HG02970 (cell line): ENCODE data around the gene PITPNM3.
"Not testable (repeated sequence)": the region's sequence is repeated elsewhere in the genome, so short reads cannot be mapped to it uniquely, and the experiment has no call there.

Experiments
- ATAC-seq: cut with Tn5 transposase; IDR thresholded peaks from one replicate; pipeline ENCODE4 v1.9.1; 2021; ENCODE audit warnings: mild to moderate bottlenecking, moderate library complexity, moderate number of reproducible peaks; ENCODE audit not compliant: unreplicated experiment, low FRiP score

Gene PITPNM3

DNA sequence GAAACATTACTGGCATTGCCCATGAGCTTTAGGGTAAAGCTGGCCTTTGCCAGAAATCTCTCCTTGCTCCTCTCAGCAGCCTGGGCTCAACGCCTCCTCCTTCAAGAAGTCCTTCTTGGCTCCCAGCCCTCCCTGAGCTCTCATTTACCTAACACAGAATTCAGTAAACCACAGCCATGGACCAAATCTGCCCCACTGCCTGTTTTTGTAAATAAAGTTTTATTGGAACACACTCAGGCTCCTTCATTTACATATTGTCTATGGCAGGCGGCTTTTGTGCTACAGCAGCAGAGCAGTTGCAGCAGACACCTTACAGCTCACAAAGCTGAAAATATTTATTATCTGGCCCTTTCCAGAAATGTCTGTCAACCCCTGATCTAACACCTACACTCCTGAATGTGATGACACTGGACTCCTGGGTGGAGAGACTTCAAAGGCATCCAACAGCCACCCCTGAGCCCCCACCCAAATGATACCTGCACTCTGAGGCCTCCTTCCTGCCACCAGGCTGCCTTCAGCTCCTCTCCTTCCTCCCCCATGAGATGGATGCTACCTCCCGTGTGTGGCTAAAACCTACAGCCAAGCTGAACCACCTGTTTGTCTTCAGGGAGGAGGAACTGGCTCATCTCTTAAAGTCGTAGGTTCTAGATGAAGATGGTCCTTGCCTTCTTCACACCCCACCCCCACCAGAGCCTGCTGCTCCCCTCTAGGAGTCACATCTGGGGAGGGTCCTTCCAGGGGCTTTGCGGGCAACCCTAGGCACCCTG lies 70.5 kb downstream of the PITPNM3 start:
- ATAC-seq: no peak

DNA sequence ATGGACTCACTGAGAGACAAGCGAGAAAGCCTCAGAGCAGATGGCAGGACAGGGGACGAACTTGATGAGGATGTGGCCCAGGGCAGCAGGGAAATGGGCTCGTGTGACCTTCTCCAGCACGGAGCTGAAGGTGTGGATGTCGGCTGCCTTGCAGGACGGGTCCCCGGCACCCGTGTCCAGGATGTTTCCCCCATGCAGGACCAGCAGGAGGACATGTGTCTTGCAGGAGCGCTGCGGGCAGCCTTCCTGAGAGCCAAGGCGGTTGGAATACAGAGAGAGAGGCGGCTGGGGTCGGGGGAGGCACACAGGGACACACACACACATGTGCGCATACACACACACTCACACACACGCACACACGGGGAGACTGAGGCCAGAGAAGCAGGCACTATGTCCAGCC lies 72.8 kb downstream of the PITPNM3 start:
- no peak for ATAC-seq

DNA sequence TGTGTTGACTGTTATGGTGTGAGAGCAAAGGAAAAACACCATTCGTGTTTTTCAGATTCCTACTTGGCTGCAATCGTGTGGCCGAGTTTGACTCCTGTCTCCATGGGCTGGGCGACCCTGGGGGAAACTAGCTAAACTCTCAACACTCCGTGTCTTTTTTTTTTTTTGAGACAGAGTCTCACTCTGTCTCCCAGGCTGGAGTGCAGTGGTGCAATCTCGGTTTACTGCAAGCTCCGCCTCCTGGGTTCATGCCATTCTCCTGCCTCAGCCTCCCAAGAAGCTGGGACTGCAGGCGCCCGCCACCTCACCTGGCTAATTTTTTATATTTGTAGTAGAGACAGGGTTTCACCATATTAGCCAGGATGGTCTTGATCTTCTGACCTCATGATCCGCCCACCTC lies 73.6 kb downstream of the PITPNM3 start:
- ATAC-seq: not testable (repeated sequence)

DNA sequence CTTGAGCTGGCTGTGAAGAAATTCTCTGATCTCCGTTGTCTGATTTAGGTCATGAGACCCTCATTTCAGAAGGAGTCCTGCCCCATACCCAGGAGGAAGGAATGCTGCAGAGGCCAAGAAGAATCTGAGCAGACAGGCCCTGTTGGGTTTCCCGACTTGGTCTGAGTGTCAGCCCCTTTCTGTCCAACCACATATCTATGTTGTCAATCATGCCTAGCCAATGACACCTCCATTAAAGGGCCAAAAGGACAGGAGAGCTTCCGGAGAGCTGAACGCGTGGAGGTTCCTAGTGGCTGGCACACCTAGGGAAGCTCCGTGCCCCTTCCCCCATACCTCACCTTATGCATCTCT lies 74.3 kb downstream of the PITPNM3 start:
- no peak for ATAC-seq

DNA sequence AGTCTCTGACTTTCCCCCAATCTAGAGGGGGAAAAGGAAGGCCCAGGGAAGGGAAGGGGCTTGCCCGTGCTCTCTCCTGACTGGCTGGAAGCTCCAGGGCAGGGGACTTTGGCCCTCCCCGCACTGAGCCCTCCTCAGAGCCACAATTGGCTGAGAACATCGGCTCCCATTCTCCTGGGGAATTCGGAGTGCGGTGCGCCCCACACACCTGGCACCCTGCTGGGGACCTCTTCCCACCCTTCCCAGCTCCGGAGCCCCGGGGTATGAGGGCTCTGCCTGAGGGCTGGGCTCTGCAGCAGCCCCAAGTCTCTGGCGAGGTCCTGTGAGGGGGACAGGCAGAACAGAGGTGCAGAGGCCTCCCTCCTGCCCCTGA lies 76.1 kb downstream of the PITPNM3 start:
- no peak for ATAC-seq

DNA sequence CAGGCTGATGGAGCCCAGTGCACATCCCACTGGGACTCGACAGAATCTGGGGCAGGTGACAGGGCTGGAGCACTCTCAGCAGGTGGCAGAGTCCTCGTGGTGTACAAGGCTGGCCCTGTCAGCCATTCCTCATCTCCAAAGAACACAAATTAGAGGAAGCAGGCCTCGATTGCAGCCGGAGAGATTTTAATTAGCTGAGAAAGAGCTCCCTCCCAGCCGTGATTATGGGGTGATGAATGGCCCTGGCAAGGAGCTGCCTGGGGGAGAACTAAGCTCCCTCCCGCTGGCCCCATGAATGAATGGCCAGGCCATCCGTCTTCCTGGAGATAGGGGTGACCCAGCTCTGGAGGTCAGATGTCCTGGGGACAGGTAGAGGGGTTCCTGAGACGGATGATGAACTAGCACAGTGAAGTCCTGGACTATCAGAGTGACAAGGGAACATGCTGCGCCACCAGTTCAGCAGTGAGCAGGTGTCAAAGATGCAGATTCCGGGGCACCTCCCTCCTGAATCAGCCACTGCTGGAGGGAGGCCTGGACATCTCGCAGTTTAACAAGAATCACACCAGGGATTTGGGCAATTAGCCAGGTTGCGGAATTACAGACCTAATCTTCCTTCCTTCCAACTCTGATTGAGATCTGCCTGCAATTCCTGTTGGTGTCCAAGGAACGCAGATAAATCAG lies 76.6 kb downstream of the PITPNM3 start:
- ATAC-seq: no peak

DNA sequence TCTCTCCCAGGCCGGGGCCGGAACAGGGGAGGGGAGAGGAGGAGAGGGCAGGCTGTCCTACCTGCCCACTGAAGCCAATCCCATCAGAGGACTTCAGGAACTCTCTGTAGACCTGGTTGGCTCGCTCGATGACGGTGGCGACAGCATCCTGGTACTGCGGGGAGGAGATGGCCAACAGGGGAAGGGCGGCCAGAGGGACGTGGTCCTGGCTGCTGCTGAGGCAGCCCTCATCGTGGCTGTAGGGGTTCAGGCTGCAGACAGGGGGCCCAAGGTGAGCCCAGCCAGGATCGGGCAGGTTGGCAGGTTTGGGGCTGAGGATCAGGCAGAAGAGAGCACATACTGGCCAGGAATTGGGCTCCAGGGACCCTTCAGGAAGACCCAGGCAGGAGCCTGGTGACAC lies 77.9 kb downstream of the PITPNM3 start:
- no peak for ATAC-seq

DNA sequence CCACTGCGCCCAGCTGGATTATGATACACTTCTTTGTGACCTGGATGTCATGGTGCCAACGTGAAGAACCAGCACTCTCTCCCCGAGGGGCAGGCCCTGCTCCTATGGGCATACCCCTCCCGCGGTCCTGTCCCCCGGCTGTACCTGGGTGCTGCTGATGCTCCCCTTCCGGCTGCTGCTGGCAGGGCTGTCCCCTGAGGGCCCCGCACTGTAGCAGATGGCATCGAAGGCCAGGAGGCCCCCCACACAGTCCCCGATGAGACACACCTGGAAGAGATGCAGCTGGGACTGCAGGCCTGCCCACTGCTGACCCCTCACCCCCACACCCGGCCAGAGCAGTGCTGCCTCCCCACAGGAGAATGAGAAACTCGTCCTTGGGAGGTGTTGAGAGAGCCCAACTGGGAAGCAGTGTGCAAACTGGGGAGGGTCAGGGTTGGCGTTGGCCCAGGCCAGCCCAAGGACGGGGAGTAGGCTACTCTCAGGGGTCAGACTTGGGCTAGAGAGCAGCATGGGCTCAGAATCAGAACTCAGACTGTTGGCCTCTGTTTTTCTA lies 78.4 kb downstream of the PITPNM3 start:
- no peak for ATAC-seq

DNA sequence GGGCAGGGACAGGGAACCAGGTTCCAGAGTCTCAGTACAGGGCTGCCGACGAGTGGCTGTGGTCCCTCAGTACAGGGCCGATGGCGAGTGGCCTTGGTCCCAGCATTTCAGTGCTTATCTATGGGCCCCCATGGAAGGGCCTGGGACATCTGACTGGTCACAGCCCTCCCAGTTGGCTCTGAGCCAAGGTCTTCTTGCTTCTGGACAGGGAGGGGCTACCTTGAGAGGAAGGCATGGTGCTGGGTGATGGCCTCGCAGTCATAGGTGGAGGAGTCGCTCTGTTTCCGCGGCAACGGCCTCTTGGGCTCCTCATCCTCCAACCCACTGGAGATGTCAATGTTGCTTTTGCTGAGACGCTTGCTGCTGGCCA lies 79.6 kb downstream of the PITPNM3 start:
- ATAC-seq: no peak

DNA sequence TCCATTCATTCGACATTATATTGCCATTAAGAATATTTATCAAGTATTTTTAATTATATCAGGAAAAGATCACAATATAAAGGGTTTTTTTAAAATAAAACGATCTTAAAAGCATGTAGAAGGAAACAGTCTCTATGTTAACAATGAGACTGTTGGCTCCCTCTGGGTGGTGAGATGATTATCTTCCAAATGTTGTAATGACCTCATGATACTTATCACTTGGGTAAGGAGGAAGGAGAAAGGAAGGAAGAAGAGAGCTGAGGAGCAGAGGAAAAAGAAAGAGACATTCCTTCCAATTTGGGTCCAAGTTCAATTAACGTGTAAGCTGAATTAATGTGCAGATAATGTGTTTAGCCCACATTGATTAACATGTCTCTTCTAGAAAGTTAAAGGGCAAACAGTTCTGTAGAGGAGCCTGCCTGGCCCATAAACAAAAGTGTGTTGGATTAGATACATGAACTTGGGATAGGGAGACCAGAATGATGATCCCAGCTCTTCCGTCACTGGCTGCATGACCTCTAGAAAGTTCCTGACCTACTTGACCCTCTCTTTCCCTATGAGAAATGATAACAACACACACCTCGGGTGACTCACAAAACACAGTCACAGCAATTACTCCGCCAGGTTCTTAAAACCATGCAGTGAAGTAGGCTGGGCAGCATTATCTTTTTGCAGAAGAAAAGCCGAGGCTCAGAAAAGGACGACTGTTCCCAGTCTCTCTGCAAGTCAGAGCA lies 80.1 kb downstream of the PITPNM3 start:
- ATAC-seq: no peak

DNA sequence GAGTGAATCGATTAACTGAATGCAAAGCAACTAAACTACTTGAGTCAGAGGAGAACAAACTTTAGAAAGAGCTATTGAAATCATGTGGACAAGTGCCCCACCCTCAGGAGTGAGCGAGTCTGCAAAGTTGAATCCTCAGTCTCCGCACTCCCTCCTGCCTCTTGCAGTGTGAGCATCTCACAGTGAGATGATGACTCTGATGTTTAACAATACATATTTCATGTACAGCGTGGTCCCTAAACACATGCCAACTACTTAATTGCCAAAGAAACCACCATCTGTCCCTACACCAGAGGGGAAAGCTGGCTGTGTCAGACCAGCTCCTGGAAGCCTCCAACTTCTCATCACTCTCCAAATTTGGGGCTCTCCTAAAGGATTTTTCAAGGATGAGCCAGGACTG lies 80.9 kb downstream of the PITPNM3 start:
- no peak for ATAC-seq

DNA sequence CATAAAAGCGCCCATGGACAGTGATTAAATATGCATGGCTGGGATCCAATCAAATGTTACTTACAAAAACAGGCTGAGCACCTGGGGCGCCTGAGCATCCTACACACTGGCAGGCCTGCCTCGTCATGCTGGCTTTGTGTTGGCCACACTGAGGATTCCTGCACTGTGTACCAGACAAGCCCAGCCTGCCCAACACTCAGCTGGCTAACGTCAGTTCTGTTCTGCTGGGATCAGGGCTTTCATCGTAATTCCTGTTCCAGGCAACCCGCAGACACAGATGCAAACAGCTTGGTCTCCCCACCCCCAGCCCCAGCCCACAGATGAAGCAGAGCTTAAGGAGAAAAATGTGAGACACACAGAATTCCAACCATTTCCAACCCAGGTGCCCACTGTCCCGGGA lies 81.4 kb downstream of the PITPNM3 start:
- ATAC-seq: no peak

DNA sequence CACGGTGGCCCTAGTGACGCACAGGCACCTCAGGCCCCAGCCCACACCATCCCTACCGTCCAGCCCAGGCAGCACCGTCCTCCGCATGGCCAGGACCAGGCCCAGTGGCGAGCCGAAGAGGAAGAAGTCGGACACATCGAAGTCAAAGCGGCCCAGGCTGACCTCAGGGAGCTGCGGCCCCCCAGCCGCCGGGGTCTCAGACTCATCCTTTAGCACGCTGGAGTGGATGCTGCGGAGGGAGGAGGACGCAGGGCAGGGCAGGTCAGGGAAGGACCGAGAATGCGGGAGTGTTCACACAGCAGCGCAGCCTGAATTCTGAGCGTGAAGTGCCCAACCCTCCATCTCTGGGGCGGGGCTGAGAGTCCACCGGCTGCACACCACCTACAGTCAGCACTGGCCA lies 82.0 kb downstream of the PITPNM3 start:
- no peak for ATAC-seq

DNA sequence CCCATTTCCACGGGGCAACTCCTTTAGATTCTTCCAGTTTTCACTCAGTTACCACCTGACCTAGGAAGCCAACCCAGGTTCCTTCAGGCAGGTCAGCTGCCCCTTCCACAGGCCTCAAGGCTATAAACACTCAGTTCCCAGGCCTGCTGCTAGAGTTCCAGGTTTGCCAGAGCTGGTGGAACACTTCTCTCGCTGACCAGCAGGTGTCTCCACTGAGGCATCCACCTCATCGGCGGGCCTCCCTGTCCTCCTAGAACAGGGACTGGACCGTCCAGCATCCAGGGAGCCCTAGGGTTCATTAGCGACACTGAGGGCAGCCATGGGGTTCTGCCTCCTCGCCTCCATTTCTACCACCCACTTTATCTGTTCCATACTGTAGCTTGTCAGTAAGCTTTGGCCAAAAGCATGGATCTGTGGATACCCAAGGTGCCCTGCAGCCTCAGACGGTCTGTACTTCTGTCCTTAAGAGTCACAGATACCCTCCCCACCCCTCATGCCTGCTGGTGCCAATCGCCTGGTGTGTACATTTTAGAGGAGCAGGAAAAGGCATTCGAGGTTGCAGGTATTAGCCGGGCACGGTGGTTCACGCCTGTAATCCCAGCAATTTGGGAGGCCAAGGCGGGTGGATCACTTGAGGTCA lies 83.1 kb downstream of the PITPNM3 start:
- ATAC-seq: no peak

DNA sequence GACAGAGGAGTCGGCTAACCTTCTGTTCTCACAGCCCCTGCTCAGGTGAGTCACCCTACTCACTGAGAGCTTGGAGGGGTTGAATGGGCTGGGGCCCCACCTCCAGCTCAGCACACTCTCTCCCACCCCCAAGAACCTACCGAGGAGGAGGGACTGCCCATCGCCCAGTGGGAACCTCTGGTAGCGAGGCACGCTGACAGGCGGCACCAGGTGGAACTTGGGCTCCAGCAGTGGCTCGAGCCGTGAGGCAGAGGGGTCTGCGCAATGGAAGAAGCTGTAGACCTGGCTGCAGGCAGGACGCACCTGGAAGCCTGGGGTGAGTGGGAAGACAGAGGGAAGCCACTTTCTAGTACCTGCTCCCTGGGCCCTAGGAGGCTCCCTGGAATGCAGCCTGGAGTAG lies 83.8 kb downstream of the PITPNM3 start:
- no peak for ATAC-seq

DNA sequence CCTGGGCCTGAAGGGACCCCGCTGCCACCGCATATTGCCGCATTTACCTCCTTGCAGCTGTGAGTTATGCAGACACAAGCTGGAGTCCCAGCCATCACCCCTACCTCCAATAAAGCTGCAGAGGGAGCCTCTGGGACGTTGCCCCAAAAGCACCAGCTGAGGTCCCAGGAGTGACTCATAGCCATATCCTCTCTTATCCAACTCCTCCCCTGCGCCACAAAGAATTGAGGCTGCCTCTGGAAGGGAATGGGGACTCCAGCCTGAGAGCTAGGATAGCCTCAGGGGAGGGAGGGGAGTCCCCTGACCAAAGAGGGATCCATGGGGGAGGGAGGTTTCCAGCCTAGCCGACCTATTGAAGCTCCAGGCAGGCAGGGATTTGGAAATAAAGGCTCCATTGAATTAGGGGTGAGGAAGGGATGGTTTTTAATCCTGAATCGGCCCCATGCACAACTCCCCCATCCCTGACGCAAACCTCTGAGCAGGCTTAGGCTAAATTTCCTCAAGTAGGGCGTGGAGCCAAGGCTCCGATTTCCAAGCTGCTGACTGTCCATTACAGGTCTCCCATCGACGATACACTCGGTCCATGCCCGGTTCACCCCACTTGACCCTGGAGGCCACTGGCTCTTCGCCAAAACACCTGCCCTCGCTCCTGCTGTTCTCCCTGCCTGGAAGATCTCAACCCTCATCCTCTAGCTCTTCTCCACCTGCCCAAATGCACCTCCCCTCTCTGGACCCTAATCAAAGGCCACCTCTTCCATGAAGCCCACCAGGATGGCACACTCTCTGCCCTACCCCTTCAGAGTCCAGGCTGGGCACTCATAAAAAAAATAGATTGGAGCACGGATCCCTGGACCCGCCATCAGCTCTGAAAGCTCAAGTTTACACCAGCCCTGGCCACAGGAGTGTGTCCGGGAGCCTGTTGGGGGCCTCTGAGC lies 84.6 kb downstream of the PITPNM3 start:
- ATAC-seq: no peak

DNA sequence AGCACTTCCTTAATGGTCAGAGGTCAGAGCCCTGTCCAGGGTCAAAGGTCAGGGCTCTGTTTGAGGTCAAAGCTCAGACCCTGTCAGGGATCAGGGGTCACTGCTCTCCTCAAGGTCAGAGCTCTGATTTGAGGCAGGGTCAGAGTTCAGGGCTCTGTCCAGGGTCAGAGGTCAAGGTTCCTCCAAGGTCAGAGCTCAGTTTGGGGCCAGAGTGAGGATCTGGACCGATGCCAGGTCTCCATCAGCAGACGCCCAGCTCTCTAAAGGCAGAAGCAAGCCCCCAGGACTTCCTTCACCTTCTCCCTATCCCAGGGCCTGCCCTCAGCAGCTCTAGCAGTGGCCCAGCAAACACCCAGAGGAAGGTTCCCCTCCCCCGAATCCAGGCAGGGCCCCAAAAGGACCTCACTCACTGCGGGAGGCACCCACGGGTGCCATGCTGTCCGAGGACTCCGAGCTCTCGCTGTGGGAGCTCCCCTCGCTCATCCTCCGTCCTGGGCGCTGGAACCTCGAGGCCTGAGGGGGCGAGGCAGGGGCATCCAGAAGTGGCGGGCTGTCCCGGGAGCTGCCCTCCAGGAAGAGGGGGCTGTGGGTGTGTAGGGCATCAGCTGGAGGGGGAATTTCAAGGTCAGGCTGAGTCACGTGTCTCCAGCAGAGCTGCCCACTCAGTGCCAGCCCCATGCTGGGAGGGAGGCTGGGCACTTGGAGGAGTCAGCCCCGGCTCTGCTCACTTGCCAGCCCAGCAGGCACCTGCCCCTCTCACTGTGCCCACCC lies 85.4 kb downstream of the PITPNM3 start:
- no peak for ATAC-seq

DNA sequence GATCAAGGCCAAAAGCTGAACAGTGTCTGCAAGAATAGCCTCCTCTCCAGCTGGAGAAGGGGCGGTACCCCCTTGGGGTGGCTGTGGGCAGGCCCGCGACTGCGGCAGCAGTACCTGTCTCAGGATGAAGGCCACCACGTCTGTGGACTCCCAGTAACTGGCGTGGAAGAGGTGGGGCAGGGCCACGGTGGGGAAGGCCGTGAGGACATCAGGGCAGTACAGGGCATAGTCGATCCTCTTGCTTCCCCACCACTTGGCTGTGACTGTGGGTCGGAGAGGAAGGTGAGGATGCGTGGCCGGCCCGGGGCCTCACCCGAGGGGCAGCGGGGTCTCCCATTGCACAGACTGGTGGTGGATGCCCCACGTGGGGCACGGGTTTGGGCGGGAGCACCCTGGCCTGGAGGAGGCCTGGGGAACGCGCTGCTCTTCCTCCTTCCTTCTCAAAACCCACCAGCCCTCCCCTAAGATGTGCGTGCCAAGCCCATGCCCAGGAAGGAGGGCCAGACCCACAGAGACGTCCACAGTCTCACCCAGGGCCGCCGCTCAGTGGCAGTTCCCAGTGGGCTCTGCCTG lies 86.1 kb downstream of the PITPNM3 start:
- ATAC-seq: no peak
